Measurements from ENCODE around the gene TNP1.
A peak's percentile ranks its signal among the peaks of the same experiment; 100 is the strongest.

TNP1 gene

DNA sequence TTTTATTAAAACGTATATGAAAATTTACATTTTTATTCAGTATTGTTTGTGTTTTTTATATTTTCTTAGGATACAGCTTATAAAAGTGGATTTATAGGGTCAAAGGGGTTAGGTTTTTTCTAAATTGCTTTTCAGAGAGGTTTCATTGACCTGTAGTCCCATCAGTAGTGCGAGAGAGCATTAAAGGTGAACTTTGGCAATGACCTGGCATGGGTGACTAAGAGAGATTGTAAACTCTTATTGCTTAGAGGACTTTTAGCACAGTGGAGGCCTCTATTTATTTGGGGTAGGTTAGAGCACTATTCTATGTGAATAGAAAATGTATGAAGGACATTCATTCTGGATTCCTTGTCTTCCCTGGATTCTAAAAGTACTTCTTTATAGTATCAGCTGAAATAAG lies 16.0 kb upstream of the TNP1 start:
- no peak for DNase-seq

DNA sequence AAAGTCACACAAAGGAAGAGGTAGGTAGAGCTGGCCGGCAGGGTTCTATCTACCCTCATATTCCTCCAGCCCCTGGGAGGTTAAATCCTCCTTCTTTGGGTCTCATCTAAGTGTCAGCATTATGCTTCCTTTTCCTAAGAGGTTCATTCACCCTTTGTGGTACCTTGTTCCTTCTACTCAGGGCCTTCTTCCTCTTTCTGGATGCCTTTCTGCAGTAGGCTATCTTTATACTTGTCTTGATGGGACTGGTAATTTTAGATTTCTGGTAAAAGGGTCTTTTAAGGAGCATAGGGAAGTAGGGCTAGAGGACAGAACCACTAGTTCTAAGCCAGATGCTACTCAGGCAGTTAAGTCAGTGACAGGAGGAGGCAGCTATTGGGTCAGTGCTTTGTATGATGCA lies 13.7 kb upstream of the TNP1 start:
- DNase-seq, result no peak

GRCh38 chr2:216872624-216873023 lies 12.8 kb upstream of the TNP1 start:
- DNase-seq, result no peak

GRCh38 chr2:216872040-216872439 lies 12.2 kb upstream of the TNP1 start:
- no peak for DNase-seq

GRCh38 chr2:216871333-216871934 lies 11.6 kb upstream of the TNP1 start:
- DNase-seq, result no peak

- DNase-seq, result no peak
Observed at GRCh38 chr2:216870508-216871332, 10.9 kb upstream of the TNP1 start.

DNA sequence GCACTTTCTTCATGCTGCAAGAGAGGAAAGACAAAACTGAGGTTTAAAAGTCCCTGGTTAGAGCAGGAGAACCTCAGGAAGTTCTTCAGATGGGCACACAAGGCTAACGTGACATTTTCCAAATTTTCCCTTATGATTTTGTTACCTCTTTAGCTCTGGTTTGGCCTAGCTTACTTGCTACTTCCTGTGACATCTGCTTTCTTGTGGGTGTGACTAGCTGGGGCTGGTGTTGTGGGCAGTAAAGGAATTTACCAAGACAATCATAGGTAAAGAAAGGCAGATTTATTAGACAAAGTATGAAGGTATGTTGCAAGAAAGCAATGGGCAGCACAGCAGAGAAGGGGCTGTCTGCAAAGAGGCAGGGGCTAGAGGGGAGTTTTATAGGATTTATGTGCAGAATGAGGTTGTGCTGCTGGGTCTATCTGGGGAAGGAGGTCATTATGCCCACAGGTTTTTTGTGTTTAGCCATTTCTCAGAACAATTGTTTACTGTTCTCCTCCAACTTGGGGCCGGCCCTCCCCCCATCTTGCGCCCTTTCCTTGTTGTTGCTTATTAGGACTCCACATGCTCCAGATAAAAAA lies 6.7 kb upstream of the TNP1 start:
- DNase-seq, result no peak

GRCh38 chr2:216865658-216866057 lies 5.8 kb upstream of the TNP1 start:
- no peak for DNase-seq

GRCh38 chr2:216863946-216864345 lies 4.1 kb upstream of the TNP1 start:
- DNase-seq, result no peak

DNA sequence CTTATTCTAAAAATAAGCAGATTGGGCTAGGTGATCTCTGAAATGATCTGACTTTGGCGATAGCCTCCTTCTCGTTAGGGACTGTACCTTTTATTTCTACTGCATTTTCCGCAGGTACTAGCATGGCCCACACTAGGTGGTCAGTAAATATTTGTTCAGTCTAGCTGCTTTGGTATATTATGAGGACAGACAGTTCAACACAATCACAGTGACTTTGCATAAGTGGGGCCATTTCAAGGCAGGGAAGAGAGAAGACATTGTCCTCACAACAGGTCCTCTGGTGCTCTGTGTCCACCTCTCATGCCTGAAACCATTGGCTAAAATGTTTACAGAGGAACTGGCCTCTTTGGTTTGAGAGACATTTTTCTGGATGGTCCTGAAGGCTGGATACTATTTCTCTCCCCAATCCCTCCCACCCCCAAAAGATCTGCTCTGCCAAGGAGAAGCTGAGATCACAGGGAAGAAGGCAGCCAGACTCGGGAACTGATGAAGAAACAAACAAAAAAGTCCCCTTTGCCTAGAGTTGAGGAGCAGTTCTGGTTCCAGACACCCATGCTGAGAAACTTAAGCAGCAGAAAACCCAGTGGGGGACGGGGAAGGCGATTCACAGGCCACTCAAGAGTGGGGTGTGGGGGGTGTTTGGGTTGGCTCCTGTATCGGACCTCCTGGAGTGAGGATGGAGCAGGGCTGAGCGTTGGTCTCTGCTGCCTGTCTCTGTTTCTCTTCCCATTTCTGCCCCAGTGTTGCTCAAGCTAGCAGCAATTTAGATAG lies 2.9 kb upstream of the TNP1 start:
- no peak for DNase-seq

GRCh38 chr2:216860426-216861137 lies 718 bp upstream of the TNP1 start:
- no peak for DNase-seq

DNA sequence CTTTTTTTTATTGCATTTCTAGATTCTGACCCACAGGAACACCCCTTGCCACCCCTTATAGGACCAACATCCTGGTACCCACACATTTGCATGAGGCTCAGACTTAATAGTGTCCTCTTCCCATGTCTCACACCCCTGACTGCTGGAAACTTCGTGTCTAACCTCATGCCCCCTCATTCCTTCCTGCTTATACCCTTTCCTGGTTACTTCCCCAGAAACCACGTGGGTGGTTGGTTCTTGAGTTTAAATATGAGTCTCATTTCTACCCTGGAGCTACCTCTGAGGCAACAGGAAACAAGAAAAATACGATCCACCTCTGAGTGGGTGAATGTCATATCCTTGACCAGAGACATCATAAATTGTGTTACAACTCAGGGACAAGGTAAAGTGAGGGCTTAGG lies 1.6 kb downstream of the TNP1 start:
- DNase-seq, result no peak

DNA sequence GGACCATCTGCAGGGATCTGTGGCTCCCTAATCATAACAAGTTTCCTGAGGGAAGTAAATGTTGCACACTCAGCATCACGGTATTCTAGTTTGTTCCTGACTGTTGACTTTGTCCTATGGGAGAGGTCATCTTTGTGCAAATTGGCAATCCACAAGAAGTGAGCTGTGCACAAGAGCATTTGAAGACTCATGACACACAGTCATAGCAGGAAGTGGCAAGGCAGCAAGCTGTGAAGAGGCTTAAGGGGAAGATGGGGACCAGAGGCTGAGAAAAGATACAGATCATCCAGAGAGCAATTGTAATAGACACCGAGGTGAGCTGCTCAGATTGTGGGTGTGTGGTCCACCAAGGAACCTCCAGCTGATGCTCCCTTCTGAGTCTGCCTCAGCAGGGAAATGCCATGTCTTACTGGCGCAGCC lies 2.7 kb downstream of the TNP1 start:
- no peak for DNase-seq

- no peak for DNase-seq
Observed at GRCh38 chr2:216856406-216857065, 3.3 kb downstream of the TNP1 start.

DNA sequence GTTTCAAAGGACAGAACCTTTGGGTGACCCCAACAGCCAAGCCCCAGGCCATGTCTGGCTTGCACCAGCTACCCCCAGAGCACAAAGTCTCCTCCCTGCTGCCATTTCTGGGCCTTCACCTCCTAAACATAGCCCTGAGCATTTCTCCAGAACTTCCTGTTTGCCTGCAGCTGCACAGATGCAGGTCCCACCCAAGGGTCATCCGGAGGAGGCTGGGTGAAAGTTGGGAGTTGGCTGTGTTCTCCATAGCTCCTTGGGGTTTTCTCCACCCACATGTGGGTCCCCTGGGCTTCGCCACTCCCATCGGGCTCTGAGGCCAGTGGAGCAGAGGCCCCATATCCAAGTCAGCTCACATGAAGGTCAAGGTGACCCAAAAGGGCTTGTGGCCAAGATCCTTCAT lies 4.3 kb downstream of the TNP1 start:
- no peak for DNase-seq

- no peak for DNase-seq
Observed at GRCh38 chr2:216855079-216855478, 4.8 kb downstream of the TNP1 start.

DNA sequence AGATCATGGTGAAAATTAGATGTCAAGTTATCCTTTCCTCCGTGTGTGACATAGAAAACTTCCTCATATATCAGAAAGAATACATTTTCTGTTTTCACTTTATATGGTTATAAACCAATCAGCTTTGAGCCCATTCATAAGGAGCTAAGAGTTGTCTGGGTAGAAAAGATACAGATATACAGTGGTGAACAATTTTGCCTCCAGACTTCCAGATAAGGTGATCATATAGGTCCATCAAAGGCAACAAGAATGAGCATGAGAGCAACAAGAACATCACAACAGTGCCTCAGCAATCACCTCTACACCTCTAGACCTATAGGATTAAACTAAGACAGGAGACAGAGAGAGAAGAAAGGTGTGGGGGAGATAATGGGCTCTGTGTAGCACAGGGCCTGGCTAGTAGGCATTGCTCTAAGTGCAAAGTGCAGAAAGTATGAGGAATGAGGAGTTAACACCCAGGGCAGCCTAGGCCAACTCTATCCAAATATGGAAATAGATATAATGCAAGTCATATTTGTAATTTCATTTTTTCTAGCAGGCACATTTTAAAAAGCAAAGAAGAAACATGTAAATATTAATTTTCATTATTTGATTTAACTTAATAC lies 8.3 kb downstream of the TNP1 start:
- no peak for DNase-seq

GRCh38 chr2:216850665-216851322 lies 9.1 kb downstream of the TNP1 start:
- DNase-seq, result no peak

DNA sequence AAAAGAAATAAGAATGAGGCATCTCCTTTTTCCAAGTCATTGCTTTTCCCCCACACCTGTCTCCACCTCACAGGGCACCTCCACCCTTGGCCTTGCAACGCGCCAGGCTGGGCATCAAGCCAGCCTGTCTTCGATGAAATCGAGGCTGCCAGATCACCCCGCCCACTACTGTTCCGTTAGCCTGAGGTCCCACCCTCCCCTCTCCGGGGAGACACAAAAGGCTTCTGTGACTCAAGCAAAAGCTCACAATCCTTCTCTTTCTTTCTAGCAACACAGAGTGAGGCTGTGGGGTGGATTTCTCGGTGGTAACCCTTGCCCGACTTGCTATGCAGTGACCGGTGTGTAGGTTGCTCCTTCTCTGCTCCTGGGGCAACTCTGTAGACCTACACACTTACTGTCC lies 9.9 kb downstream of the TNP1 start:
- peak in 54 of 56 donors; percentile 8 to 86 (median 67) for DNase-seq

DNA sequence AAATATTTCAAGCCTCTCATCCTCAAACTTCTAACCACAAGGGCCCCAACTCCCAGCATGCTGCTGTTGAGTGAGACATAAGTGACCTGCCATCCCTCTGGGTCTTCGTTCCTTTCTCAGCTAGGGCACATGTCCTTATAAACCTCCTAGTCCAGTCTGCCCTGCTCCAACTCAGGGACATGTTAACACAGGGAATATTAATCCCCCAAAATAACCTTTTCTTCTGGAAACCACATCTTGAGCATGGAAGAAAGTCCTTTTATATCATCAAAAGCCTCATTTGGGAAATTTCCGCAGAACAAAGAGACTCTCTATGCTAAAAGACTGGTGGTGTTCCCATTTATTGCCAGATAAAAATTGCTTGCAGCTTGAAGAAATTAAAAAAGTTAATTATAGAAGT lies 14.4 kb downstream of the TNP1 start:
- DNase-seq, result no peak
